ENCODE results near the gene JCAD.

JCAD gene

GRCh38 chr10:30048768-30049517, 10.4 kb downstream of the JCAD start:
- peak overlapping the region; percentile 53 for H3K9ac ChIP-seq (ENCODE audit: low read depth, low read length, poor library complexity, severe bottlenecking)
- H3K4me2 ChIP-seq (ENCODE audit: low read depth, low read length, poor library complexity, severe bottlenecking) = peak overlapping the region; percentile 46
- H3K79me2 ChIP-seq (ENCODE audit: insufficient read depth, low read length) = 0 out of 2 replicates have a peak, but pooled peaks cover 10% of the 10 kb centered on the region
- no peak overlapping the region for H2AFZ ChIP-seq (ENCODE audit: low read length)
- no peaks in the 10 kb centered on the region for H3K27me3 ChIP-seq (ENCODE audit: insufficient read depth, low read length, poor library complexity, severe bottlenecking)
- no peaks in the 10 kb centered on the region for H3K9me3 ChIP-seq (ENCODE audit: insufficient read depth, low read depth, low read length)
- H3K4me1 ChIP-seq (ENCODE audit: insufficient read depth, low read length, poor library complexity, severe bottlenecking) = peaks cover 46% of the 10 kb centered on the region
- H4K20me1 ChIP-seq (ENCODE audit: insufficient read depth, low read length, poor library complexity, severe bottlenecking) = no peaks in the 10 kb centered on the region
- H3K9me2 ChIP-seq (replicated peaks; ENCODE audit: low read depth, low read length) = no peaks in the 10 kb centered on the region
- no peaks in the 10 kb centered on the region for H3K36me3 ChIP-seq (ENCODE audit: insufficient read depth, low read length)
- TF ChIP-seq, protein P1, sequence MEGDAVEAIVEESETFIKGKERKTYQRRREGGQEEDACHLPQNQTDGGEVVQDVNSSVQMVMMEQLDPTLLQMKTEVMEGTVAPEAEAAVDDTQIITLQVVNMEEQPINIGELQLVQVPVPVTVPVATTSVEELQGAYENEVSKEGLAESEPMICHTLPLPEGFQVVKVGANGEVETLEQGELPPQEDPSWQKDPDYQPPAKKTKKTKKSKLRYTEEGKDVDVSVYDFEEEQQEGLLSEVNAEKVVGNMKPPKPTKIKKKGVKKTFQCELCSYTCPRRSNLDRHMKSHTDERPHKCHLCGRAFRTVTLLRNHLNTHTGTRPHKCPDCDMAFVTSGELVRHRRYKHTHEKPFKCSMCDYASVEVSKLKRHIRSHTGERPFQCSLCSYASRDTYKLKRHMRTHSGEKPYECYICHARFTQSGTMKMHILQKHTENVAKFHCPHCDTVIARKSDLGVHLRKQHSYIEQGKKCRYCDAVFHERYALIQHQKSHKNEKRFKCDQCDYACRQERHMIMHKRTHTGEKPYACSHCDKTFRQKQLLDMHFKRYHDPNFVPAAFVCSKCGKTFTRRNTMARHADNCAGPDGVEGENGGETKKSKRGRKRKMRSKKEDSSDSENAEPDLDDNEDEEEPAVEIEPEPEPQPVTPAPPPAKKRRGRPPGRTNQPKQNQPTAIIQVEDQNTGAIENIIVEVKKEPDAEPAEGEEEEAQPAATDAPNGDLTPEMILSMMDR (conservative IDR thresholded peaks at IDR 0.05; ENCODE audit: low read length) = no peak
- no peak for TF ChIP-seq EZH2phosphoT487 (IDR thresholded peaks at IDR 0.05; ENCODE audit: borderline replicate concordance)
- H3K4me3 ChIP-seq (ENCODE audit: low read length, poor library complexity, severe bottlenecking) = peak overlapping the region; percentile 44
- no peaks in the 10 kb centered on the region for H3F3A ChIP-seq (ENCODE audit: low read depth)

- Histone ChIP-seq H3K4me3 (ENCODE audit: low read length, poor library complexity, severe bottlenecking) (peak overlapping the region; percentile 44), H3K4me2 (ENCODE audit: low read depth, low read length, poor library complexity, severe bottlenecking) (peak overlapping the region; percentile 46), H3K4me1 (ENCODE audit: insufficient read depth, low read length, poor library complexity, severe bottlenecking) (peaks cover 56% of the 10 kb centered on the region), H3F3A (ENCODE audit: low read depth) (no peaks in the 10 kb centered on the region), H3K9ac (ENCODE audit: low read depth, low read length, poor library complexity, severe bottlenecking) (peak overlapping the region; percentile 53), H3K27me3 (ENCODE audit: insufficient read depth, low read length, poor library complexity, severe bottlenecking) (no peaks in the 10 kb centered on the region), H4K20me1 (ENCODE audit: insufficient read depth, low read length, poor library complexity, severe bottlenecking) (no peaks in the 10 kb centered on the region), H2AFZ (ENCODE audit: low read length) (no peak overlapping the region), H3K9me3 (ENCODE audit: insufficient read depth, low read depth, low read length) (no peaks in the 10 kb centered on the region), H3K79me2 (ENCODE audit: insufficient read depth, low read length) (0 out of 2 replicates have a peak, but pooled peaks cover 10% of the 10 kb centered on the region), H3K9me2 (replicated peaks; ENCODE audit: low read depth, low read length) (no peaks in the 10 kb centered on the region), H3K36me3 (ENCODE audit: insufficient read depth, low read length) (no peaks in the 10 kb centered on the region)
- no peak for TF ChIP-seq EZH2phosphoT487 (IDR thresholded peaks at IDR 0.05; ENCODE audit: borderline replicate concordance)
- TF ChIP-seq, protein P1 (conservative IDR thresholded peaks at IDR 0.05; ENCODE audit: low read length) = no peak
Measured at GRCh38 chr10:30047924-30048531, 11.4 kb downstream of the JCAD start.

DNA sequence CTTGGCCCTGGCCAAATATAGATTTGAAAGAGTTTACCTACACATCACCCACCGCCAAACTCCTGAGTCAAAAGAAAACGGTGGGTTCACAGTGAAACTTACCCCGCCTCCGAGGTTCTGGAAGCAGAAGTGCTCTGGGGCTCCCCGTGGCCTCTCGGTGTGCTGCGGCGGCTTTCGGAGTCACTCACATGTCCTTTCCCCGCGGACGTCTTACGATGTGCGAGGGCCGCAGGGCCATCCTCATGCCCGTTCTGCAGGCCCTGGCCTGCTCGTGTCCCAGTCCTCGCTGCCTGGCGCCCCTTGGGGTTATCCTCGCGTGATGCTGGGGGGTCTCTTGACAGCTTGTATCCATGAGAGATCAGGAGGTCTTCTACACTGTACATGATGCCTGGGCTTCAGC, 12.0 kb downstream of the JCAD start:
- H2AFZ ChIP-seq (ENCODE audit: low read length) = no peak overlapping the region
- no peaks in the 10 kb centered on the region for H3K9me3 ChIP-seq (ENCODE audit: insufficient read depth, low read depth, low read length)
- H3F3A ChIP-seq (ENCODE audit: low read depth) = no peaks in the 10 kb centered on the region
- H3K27me3 ChIP-seq (ENCODE audit: insufficient read depth, low read length, poor library complexity, severe bottlenecking) = no peaks in the 10 kb centered on the region
- H3K79me2 ChIP-seq (ENCODE audit: insufficient read depth, low read length) = 0 out of 2 replicates have a peak, but pooled peaks cover 10% of the 10 kb centered on the region
- TF ChIP-seq, protein P1 (conservative IDR thresholded peaks at IDR 0.05; ENCODE audit: low read length) = no peak
- no peak for TF ChIP-seq EZH2phosphoT487 (IDR thresholded peaks at IDR 0.05; ENCODE audit: borderline replicate concordance)
- H3K4me1 ChIP-seq (ENCODE audit: insufficient read depth, low read length, poor library complexity, severe bottlenecking) = peaks cover 62% of the 10 kb centered on the region
- peak overlapping the region; percentile 46 for H3K4me2 ChIP-seq (ENCODE audit: low read depth, low read length, poor library complexity, severe bottlenecking)
- H3K9ac ChIP-seq (ENCODE audit: low read depth, low read length, poor library complexity, severe bottlenecking) = peak overlapping the region; percentile 53
- H3K4me3 ChIP-seq (ENCODE audit: low read length, poor library complexity, severe bottlenecking) = peak overlapping the region; percentile 44
- no peaks in the 10 kb centered on the region for H3K36me3 ChIP-seq (ENCODE audit: insufficient read depth, low read length)
- no peaks in the 10 kb centered on the region for H4K20me1 ChIP-seq (ENCODE audit: insufficient read depth, low read length, poor library complexity, severe bottlenecking)
- no peaks in the 10 kb centered on the region for H3K9me2 ChIP-seq (replicated peaks; ENCODE audit: low read depth, low read length)
